Glutamatergic neuron (in vitro differentiated cells): Measurements from ENCODE around the gene CRP. TPM values are rescaled to one million over a fixed set of nuclear protein-coding genes. Genes with fewer than 3 reads are reported as not detected.

Experiments used
- DNase-seq: peaks from one replicate; pipeline ENCODE4 v3.0.0; 2022
- H3K27ac Mint-ChIP-seq: one replicate; pipeline ENCODE4 v1.8.0; 2020; ENCODE audit warnings: mild to moderate bottlenecking, mixed read lengths, inconsistent platforms; ENCODE audit not compliant: unreplicated experiment
- H3K27me3 Mint-ChIP-seq: one replicate; pipeline ENCODE4 v1.8.0; 2020; ENCODE audit warnings: mild to moderate bottlenecking, moderate library complexity, mixed read lengths, inconsistent platforms; ENCODE audit not compliant: unreplicated experiment
- H3K36me3 Mint-ChIP-seq: one replicate; pipeline ENCODE4 v1.8.0; 2020; ENCODE audit warnings: mild to moderate bottlenecking, mixed read lengths, inconsistent platforms; ENCODE audit not compliant: unreplicated experiment
- H3K4me1 Mint-ChIP-seq: one replicate; pipeline ENCODE4 v1.8.0; 2020; ENCODE audit warnings: mild to moderate bottlenecking, low read depth, mixed read lengths, inconsistent platforms; ENCODE audit not compliant: unreplicated experiment
- H3K4me3 Mint-ChIP-seq: one replicate; pipeline ENCODE4 v1.8.0; 2020; ENCODE audit warnings: mild to moderate bottlenecking, mixed read lengths, inconsistent platforms; ENCODE audit not compliant: unreplicated experiment
- H3K9me3 Mint-ChIP-seq: one replicate; pipeline ENCODE4 v1.8.0; 2020; ENCODE audit warnings: mild to moderate bottlenecking, moderate library complexity, mixed read lengths, inconsistent platforms; ENCODE audit not compliant: unreplicated experiment
- CTCF ChIP-seq: fragments of 200-600 bp; sonication (generic); IDR thresholded peaks from one replicate; pipeline ENCODE4 v1.5.0; 2021; ENCODE audit not compliant: partially characterized antibody, unreplicated experiment
- long read RNA-seq: library from polyadenylated mRNA; unstranded; transcript quantifications from one replicate; pipeline ENCODE4 v2.0.0, GENCODE V29; 2020; ENCODE audit not compliant: unreplicated experiment
- total RNA-seq: library from RNA; stranded (reverse); fragmentation: NEBNext Ultra II Directional; extraction: Animal tissue kit (Norgen Biotek cat#: 25700); gene quantifications from one replicate; pipeline ENCODE4 v1.2.1, GENCODE V29; 2021; ENCODE audit not compliant: unreplicated experiment

The CRP gene, protein sequence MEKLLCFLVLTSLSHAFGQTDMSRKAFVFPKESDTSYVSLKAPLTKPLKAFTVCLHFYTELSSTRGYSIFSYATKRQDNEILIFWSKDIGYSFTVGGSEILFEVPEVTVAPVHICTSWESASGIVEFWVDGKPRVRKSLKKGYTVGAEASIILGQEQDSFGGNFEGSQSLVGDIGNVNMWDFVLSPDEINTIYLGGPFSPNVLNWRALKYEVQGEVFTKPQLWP
- not detected for total RNA-seq
- long read RNA-seq = 0 reads

GRCh38 chr1:159714529-159714928, at the start of gene CRP:
TSS of gene CRP (minus strand) at chr1:159714589. CDS start at chr1:159714485, 104 bp downstream.
- no peak for TF ChIP-seq CTCF
- H3K4me1 Mint-ChIP-seq = no peaks in the 10 kb centered on the region
- no peak within 1 kb of the TSS for H3K4me3 Mint-ChIP-seq
- H3K36me3 Mint-ChIP-seq = peaks cover 11% of the 10 kb centered on the region
- H3K9me3 Mint-ChIP-seq = no peaks in the 10 kb centered on the region
- H3K27me3 Mint-ChIP-seq = no peaks in the 10 kb centered on the region
- H3K27ac Mint-ChIP-seq = no peak within 1 kb of the TSS
- DNase-seq = no peak

DNA sequence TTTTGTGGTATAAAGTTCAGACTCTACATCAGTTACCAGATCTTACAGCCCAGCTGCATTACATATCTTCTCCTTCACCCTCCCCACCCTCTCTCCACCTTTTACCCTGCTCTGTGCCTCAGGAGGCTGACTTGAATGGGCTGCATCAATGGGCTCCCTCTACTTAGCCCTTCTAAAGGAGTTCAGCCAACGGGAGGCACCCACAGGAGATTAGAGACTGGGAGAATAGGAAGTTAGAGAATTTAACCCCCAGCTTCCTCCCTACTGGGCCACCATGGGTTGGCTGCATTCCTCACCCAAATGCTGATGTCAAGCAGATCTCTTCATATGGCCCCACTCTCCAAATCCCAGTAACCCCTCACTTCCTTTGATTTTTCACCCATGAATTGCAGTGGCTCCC, 49.3 kb upstream of the CRP start:
- Mint-ChIP-seq H3K27me3 (no peaks in the 10 kb centered on the region), H3K4me1 (no peaks in the 10 kb centered on the region), H3K4me3 (no peak overlapping the region), H3K9me3 (no peaks in the 10 kb centered on the region), H3K27ac (no peak overlapping the region), H3K36me3 (no peaks in the 10 kb centered on the region)
- DNase-seq = no peak
- no peak for TF ChIP-seq CTCF

GRCh38 chr1:159756397-159756796, 42.0 kb upstream of the CRP start:
- TF ChIP-seq CTCF = no peak
- no peaks in the 10 kb centered on the region for H3K36me3 Mint-ChIP-seq
- no peak overlapping the region for H3K4me3 Mint-ChIP-seq
- H3K4me1 Mint-ChIP-seq = no peaks in the 10 kb centered on the region
- no peak overlapping the region for H3K27ac Mint-ChIP-seq
- H3K9me3 Mint-ChIP-seq = no peaks in the 10 kb centered on the region
- no peaks in the 10 kb centered on the region for H3K27me3 Mint-ChIP-seq
- DNase-seq = no peak

DNA sequence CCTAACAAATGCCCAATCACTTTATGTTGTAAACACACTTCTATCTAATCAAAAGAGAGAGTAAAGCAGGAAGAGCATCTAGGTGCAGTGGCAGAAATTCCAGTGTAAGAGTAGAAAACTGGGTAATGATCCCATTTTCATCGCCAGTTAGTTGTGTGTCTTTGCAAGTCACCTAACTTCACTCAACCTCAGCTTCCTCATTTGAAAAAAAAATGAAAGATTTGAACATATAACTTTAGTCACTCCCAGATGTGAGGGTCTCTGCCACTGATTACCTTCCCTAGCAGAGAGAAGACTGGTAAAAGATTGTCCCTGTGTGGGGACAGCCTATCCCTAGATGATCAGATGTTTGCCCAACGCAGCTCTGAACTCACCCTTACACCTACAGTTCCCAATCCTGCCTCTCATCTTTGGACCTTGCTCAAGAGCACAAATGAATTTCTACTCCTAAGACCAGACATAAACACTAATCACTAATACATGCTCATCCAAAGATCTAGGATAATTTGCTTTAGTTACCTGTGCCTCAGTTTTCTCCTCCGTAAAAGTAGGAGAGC, 41.1 kb upstream of the CRP start:
- H3K27me3 Mint-ChIP-seq = no peaks in the 10 kb centered on the region
- H3K9me3 Mint-ChIP-seq = no peaks in the 10 kb centered on the region
- no peak for TF ChIP-seq CTCF
- no peak overlapping the region for H3K4me3 Mint-ChIP-seq
- H3K27ac Mint-ChIP-seq = no peak overlapping the region
- DNase-seq = no peak
- H3K36me3 Mint-ChIP-seq = no peaks in the 10 kb centered on the region
- no peaks in the 10 kb centered on the region for H3K4me1 Mint-ChIP-seq

DNA sequence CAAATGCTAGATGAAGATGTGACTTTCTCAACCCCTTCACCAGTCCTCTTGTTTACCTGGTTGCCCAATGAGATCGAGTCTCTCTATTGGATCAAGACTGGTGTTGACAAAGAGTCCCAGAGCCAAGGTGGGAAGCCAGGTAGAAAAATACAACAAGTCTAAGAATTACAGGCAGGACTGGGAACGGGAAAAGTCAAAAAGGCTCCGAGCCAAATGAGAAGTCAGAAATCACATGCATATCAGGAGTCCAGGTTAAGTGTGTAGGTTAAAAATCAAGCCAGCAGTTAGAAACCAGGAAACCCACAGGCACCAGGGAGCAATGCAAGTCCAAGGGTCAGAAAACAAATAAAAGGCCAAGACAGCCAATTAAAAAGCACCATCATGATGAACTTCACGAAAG, 39.0 kb upstream of the CRP start:
- no peaks in the 10 kb centered on the region for H3K36me3 Mint-ChIP-seq
- no peak for DNase-seq
- no peak for TF ChIP-seq CTCF
- H3K27ac Mint-ChIP-seq = no peak overlapping the region
- no peak overlapping the region for H3K4me3 Mint-ChIP-seq
- H3K9me3 Mint-ChIP-seq = no peaks in the 10 kb centered on the region
- H3K27me3 Mint-ChIP-seq = no peaks in the 10 kb centered on the region
- no peaks in the 10 kb centered on the region for H3K4me1 Mint-ChIP-seq
